D721Med (cell line): ENCODE measurements around the gene TOM1L2.

Source experiments
- DNase-seq: peaks from one replicate; pipeline ENCODE4 v3.0.0; 2011; ENCODE audit warnings: low spot score; ENCODE audit not compliant: insufficient read length
- FAIRE-seq: peaks from 2 replicates; lab custom pipeline; 2011; peaks lifted over from hg19 to GRCh38; lab: Jason Lieb, UNC
- TF ChIP-seq, protein P1 (sequence below): IDR thresholded peaks from 2 replicates; pipeline ENCODE4 v1.5.1; 2012; ENCODE audit warnings: mild to moderate bottlenecking, control low read depth; ENCODE audit not compliant: insufficient read depth; ENCODE audit errors: missing control alignments

The TOM1L2 gene

GRCh38 chr17:17798573-17799255 is 173.5 kb downstream of the TOM1L2 start:
- TF ChIP-seq, protein P1, sequence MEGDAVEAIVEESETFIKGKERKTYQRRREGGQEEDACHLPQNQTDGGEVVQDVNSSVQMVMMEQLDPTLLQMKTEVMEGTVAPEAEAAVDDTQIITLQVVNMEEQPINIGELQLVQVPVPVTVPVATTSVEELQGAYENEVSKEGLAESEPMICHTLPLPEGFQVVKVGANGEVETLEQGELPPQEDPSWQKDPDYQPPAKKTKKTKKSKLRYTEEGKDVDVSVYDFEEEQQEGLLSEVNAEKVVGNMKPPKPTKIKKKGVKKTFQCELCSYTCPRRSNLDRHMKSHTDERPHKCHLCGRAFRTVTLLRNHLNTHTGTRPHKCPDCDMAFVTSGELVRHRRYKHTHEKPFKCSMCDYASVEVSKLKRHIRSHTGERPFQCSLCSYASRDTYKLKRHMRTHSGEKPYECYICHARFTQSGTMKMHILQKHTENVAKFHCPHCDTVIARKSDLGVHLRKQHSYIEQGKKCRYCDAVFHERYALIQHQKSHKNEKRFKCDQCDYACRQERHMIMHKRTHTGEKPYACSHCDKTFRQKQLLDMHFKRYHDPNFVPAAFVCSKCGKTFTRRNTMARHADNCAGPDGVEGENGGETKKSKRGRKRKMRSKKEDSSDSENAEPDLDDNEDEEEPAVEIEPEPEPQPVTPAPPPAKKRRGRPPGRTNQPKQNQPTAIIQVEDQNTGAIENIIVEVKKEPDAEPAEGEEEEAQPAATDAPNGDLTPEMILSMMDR, result no peak
- no peak for FAIRE-seq
- no peak for DNase-seq

GRCh38 chr17:17798010-17798556 is 174.1 kb downstream of the TOM1L2 start:
- DNase-seq (no peak), FAIRE-seq (no peak)
- TF ChIP-seq, protein P1, result no peak

- no peak for FAIRE-seq
- TF ChIP-seq, protein P1, result no peak
These were observed 174.9 kb downstream of the TOM1L2 start for GRCh38 chr17:17797119-17797809.

GRCh38 chr17:17796787-17797061 is 175.5 kb downstream of the TOM1L2 start:
- TF ChIP-seq, protein P1, result no peak
- FAIRE-seq (no peak), DNase-seq (no peak)

More at GRCh38 chr17:17797119-17797809, 174.9 kb downstream of the TOM1L2 start:
- no peak for DNase-seq

DNA sequence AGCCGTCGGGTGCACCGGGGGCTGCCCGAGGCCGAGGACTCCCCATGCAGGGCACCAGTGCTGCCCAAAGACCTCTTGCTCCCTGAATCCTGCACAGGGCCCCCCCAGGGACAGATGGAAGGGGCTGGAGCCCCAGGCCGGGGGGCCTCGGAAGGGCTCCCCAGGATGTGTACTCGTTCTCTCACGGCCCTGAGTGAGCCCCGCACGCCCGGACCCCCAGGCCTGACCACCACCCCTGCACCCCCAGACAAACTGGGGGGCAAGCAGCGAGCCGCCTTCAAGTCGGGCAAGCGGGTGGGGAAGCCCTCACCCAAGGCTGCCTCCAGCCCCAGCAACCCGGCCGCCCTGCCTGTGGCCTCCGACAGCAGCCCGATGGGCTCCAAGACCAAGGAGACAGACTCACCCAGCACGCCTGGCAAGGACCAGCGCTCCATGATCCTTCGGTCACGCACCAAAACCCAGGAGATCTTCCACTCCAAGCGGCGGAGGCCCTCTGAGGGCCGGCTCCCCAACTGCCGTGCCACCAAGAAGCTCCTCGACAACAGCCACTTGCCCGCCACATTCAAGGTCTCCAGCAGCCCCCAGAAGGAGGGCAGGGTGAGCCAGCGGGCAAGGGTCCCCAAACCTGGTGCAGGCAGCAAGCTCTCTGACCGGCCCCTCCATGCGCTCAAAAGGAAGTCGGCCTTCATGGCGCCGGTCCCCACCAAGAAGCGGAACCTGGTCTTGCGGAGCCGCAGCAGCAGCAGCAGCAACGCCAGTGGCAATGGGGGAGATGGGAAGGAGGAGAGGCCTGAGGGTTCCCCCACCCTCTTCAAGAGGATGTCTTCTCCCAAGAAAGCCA is 176.0 kb downstream of the TOM1L2 start:
- FAIRE-seq, result no peak
- TF ChIP-seq, protein P1, result no peak
- no peak for DNase-seq

DNA sequence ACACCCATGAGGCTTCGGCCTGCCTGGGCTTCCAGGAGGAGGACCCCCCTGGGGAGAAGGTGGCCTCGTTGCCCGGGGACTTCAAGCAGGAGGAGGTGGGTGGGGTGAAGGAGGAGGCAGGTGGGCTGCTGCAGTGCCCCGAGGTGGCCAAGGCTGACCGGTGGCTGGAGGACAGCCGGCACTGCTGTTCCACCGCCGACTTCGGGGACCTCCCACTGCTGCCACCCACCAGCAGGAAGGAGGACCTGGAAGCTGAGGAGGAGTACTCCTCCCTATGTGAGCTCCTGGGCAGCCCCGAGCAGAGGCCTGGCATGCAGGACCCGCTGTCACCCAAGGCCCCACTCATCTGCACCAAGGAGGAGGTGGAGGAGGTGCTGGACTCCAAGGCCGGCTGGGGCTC is 176.9 kb downstream of the TOM1L2 start:
- TF ChIP-seq, protein P1, result no peak
- DNase-seq (no peak), FAIRE-seq (no peak)
